HepG2 (cell line): ENCODE measurements around the gene FITM1. TPM values are rescaled to one million over a fixed set of nuclear protein-coding genes. Genes with fewer than 3 reads are reported as not detected.
A peak's percentile ranks its signal among the peaks of the same experiment; 100 is the strongest.

Experiments used
- GFI1 ChIP-seq: sonication (generic); formaldehyde crosslinking; IDR thresholded peaks from 2 replicates; pipeline ENCODE4 v1.5.0; 2020; ENCODE audit warnings: missing genetic modification reagents, mild to moderate bottlenecking, borderline replicate concordance
- JARID2 ChIP-seq: sonication (generic); formaldehyde crosslinking; IDR thresholded peaks from 2 replicates; pipeline ENCODE4 v1.8.1; 2023; ENCODE audit warnings: missing genetic modification reagents, inconsistent platforms; ENCODE audit not compliant: insufficient replicate concordance
- REPIN1 ChIP-seq: sonication (generic); formaldehyde crosslinking; IDR thresholded peaks from 2 replicates; pipeline ENCODE4 v1.8.0; 2022; ENCODE audit warnings: missing genetic modification reagents, low read depth, mild to moderate bottlenecking, borderline replicate concordance
- SP5 ChIP-seq: IDR thresholded peaks from 2 replicates; pipeline ENCODE4 v1.6.1; 2016; ENCODE audit warnings: low read depth, borderline replicate concordance
- SRSF1 ChIP-seq: fragments of 200-400 bp; formaldehyde crosslinking; optimal IDR thresholded peaks from 2 replicates; pipeline ENCODE3; 2017; ENCODE audit warnings: mild to moderate bottlenecking, low read depth, low read length, moderate library complexity
- ZNF329 ChIP-seq: sonication (generic); formaldehyde crosslinking; IDR thresholded peaks from 2 replicates; pipeline ENCODE4 v1.9.0; 2021; ENCODE audit warnings: low read depth, mild to moderate bottlenecking, missing genetic modification reagents
- ZNF773 ChIP-seq: sonication (generic); formaldehyde crosslinking; IDR thresholded peaks from 2 replicates; pipeline ENCODE4 v1.4.0; 2020; ENCODE audit warnings: missing genetic modification reagents, borderline replicate concordance
- polyA plus RNA-seq, 8 experiments: library from polyadenylated mRNA; depleted of rRNA in 3 of 8; stranded (reverse) in 7 of 8; unstranded in 1 of 8; fragments of >200 nt; fragmentation: Illumina TruSeq in 4 of 8; extraction: Trizol in 4 of 8; gene quantifications; 2 replicates each; pipeline versions ENCODE4 v1.2.1 to v1.2.3, GENCODE V29; 2011 to 2016; ENCODE audit warnings: low read depth in 4 of 8, missing spikeins in 1 of 8, mixed read lengths in 1 of 8; ENCODE audit not compliant: insufficient read depth in 1 of 8
- total RNA-seq, 5 experiments: library from RNA; depleted of rRNA; stranded (reverse); fragments of >200 nt; fragmentation: Illumina TruSeq; extraction: Trizol; gene quantifications; 2 replicates each; pipeline ENCODE4 v1.2.3, GENCODE V29; 2016; ENCODE audit warnings: low read depth in 1 of 5
- TF ChIP-seq, protein P1 (sequence below): sonication (generic); formaldehyde crosslinking; IDR thresholded peaks from 2 replicates; pipeline ENCODE4 v1.4.0; 2020; ENCODE audit warnings: missing genetic modification reagents
- TF ChIP-seq, protein P2 (sequence below): sonication (generic); formaldehyde crosslinking; IDR thresholded peaks from 2 replicates; pipeline ENCODE4 v1.5.0; 2020; ENCODE audit warnings: missing genetic modification reagents, mild to moderate bottlenecking, borderline replicate concordance
- TF ChIP-seq, protein P3 (sequence below): sonication (generic); formaldehyde crosslinking; IDR thresholded peaks from 2 replicates; pipeline ENCODE4 v1.4.0; 2020; ENCODE audit warnings: missing genetic modification reagents, borderline replicate concordance
- TF ChIP-seq, protein P4 (sequence below): sonication (generic); formaldehyde crosslinking; IDR thresholded peaks from 2 replicates; pipeline ENCODE4 v1.5.0; 2020; ENCODE audit warnings: mild to moderate bottlenecking, missing genetic modification reagents, moderate library complexity
- TF ChIP-seq, protein P5 (sequence below): sonication (generic); formaldehyde crosslinking; conservative IDR thresholded peaks from 2 replicates; pipeline ENCODE4 v1.4.0; 2020; ENCODE audit warnings: missing genetic modification reagents

FITM1 gene
- total and polyA plus RNA-seq, 2 of the 13 experiments (the other 11 are each of a cell fraction or from before 2014, with no cell fraction given): 2.7 to 5.8 TPM

DNA sequence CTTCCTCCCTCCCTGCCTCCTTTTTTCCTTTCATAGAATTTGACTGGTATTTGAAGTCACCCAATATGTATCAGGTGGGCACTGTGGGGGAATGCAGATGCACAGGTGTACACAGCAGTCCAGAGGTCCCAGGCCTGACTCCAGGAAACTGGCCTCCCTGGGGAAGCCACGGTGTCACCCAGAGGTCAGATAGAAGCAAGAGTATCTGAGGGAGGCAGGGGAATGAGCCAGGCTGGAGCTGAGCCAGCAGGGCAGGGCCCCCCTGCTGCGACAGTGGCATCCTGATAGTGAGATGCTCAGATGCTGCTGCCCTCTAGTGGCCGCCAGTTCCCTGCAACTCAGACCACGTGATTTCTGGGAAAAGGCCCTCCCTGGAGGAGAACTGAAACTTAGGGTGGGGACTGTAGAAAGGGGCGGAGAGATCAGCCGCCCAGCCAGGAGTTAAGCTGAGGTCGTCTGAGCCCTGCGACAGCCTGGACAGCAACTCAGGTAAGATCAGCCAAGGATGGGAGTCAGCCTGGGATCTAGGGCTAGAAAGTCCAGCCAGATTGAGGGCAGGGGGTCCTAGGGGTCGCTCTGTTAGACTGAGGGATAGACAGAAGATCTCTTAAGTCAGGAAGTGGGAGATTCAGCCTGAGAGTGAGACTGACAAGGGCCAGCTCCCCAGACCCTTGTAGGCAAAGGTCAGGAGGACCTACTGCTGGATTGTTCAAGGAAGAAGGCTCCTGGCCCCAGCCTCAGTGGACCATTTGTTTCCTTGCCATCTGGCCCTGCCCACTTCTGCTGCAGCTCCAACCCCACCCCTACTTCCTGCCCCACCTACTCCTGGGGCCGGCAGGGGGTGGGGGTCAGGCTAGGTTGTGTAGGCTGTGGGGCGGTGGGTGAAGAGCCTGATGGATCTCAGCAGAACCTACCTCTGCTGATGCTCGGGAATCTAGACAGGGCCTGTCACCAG is 30.7 kb downstream of the FITM1 start, which contains the start of gene IRF9 (continued):
- TF ChIP-seq, protein P1, sequence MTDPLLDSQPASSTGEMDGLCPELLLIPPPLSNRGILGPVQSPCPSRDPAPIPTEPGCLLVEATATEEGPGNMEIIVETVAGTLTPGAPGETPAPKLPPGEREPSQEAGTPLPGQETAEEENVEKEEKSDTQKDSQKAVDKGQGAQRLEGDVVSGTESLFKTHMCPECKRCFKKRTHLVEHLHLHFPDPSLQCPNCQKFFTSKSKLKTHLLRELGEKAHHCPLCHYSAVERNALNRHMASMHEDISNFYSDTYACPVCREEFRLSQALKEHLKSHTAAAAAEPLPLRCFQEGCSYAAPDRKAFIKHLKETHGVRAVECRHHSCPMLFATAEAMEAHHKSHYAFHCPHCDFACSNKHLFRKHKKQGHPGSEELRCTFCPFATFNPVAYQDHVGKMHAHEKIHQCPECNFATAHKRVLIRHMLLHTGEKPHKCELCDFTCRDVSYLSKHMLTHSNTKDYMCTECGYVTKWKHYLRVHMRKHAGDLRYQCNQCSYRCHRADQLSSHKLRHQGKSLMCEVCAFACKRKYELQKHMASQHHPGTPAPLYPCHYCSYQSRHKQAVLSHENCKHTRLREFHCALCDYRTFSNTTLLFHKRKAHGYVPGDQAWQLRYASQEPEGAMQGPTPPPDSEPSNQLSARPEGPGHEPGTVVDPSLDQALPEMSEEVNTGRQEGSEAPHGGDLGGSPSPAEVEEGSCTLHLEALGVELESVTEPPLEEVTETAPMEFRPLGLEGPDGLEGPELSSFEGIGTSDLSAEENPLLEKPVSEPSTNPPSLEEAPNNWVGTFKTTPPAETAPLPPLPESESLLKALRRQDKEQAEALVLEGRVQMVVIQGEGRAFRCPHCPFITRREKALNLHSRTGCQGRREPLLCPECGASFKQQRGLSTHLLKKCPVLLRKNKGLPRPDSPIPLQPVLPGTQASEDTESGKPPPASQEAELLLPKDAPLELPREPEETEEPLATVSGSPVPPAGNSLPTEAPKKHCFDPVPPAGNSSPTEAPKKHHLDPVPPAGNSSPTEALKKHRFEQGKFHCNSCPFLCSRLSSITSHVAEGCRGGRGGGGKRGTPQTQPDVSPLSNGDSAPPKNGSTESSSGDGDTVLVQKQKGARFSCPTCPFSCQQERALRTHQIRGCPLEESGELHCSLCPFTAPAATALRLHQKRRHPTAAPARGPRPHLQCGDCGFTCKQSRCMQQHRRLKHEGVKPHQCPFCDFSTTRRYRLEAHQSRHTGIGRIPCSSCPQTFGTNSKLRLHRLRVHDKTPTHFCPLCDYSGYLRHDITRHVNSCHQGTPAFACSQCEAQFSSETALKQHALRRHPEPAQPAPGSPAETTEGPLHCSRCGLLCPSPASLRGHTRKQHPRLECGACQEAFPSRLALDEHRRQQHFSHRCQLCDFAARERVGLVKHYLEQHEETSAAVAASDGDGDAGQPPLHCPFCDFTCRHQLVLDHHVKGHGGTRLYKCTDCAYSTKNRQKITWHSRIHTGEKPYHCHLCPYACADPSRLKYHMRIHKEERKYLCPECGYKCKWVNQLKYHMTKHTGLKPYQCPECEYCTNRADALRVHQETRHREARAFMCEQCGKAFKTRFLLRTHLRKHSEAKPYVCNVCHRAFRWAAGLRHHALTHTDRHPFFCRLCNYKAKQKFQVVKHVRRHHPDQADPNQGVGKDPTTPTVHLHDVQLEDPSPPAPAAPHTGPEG: peak; percentile 95
- TF ChIP-seq, protein P2, sequence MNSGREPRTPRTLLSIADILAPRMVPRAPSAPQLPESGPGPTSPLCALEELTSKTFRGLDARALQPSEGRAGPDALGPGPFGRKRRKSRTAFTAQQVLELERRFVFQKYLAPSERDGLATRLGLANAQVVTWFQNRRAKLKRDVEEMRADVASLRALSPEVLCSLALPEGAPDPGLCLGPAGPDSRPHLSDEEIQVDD (CRISPR knock-in tag): no peak
- peak; percentile 94 for TF ChIP-seq JARID2
- TF ChIP-seq, protein P3, sequence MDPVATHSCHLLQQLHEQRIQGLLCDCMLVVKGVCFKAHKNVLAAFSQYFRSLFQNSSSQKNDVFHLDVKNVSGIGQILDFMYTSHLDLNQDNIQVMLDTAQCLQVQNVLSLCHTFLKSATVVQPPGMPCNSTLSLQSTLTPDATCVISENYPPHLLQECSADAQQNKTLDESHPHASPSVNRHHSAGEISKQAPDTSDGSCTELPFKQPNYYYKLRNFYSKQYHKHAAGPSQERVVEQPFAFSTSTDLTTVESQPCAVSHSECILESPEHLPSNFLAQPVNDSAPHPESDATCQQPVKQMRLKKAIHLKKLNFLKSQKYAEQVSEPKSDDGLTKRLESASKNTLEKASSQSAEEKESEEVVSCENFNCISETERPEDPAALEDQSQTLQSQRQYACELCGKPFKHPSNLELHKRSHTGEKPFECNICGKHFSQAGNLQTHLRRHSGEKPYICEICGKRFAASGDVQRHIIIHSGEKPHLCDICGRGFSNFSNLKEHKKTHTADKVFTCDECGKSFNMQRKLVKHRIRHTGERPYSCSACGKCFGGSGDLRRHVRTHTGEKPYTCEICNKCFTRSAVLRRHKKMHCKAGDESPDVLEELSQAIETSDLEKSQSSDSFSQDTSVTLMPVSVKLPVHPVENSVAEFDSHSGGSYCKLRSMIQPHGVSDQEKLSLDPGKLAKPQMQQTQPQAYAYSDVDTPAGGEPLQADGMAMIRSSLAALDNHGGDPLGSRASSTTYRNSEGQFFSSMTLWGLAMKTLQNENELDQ (CRISPR knock-in tag): peak; percentile 90; the same call in 1 of the 2 replicates
- TF ChIP-seq SP5 (CRISPR knock-in tag): peak; percentile 97
- TF ChIP-seq ZNF773 (CRISPR knock-in tag): no peak
- TF ChIP-seq, protein P4, sequence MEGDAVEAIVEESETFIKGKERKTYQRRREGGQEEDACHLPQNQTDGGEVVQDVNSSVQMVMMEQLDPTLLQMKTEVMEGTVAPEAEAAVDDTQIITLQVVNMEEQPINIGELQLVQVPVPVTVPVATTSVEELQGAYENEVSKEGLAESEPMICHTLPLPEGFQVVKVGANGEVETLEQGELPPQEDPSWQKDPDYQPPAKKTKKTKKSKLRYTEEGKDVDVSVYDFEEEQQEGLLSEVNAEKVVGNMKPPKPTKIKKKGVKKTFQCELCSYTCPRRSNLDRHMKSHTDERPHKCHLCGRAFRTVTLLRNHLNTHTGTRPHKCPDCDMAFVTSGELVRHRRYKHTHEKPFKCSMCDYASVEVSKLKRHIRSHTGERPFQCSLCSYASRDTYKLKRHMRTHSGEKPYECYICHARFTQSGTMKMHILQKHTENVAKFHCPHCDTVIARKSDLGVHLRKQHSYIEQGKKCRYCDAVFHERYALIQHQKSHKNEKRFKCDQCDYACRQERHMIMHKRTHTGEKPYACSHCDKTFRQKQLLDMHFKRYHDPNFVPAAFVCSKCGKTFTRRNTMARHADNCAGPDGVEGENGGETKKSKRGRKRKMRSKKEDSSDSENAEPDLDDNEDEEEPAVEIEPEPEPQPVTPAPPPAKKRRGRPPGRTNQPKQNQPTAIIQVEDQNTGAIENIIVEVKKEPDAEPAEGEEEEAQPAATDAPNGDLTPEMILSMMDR: peak; percentile 100
- peak; percentile 87 for TF ChIP-seq SRSF1
- TF ChIP-seq, protein P5, sequence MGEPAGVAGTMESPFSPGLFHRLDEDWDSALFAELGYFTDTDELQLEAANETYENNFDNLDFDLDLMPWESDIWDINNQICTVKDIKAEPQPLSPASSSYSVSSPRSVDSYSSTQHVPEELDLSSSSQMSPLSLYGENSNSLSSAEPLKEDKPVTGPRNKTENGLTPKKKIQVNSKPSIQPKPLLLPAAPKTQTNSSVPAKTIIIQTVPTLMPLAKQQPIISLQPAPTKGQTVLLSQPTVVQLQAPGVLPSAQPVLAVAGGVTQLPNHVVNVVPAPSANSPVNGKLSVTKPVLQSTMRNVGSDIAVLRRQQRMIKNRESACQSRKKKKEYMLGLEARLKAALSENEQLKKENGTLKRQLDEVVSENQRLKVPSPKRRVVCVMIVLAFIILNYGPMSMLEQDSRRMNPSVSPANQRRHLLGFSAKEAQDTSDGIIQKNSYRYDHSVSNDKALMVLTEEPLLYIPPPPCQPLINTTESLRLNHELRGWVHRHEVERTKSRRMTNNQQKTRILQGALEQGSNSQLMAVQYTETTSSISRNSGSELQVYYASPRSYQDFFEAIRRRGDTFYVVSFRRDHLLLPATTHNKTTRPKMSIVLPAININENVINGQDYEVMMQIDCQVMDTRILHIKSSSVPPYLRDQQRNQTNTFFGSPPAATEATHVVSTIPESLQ (CRISPR knock-in tag): peak; percentile 95
- TF ChIP-seq ZNF329: peak; percentile 93
- TF ChIP-seq REPIN1 (CRISPR knock-in tag): peak; percentile 100
- TF ChIP-seq GFI1 (CRISPR knock-in tag): peak; percentile 95
